NCI-H187 treated with DMSO at 0.1 percent for 48 hours (cell line): ENCODE results near the gene SLC26A9.
"Not testable (repeated sequence)": the region's sequence is repeated elsewhere in the genome, so short reads cannot be mapped to it uniquely, and the experiment has no call there.

Experiments
- DNase-seq: peaks from one replicate; lab custom pipeline; 2025; lab: John Stamatoyannopoulos, UW

SLC26A9 gene

GRCh38 chr1:205889706-205890105 lies 53.5 kb downstream of the SLC26A9 start:
- DNase-seq, result not testable (repeated sequence)

GRCh38 chr1:205889006-205889405 lies 54.2 kb downstream of the SLC26A9 start:
- DNase-seq, result not testable (repeated sequence)

GRCh38 chr1:205883792-205884191 lies 59.5 kb downstream of the SLC26A9 start:
- no peak for DNase-seq

GRCh38 chr1:205880923-205881322 lies 62.3 kb downstream of the SLC26A9 start:
- DNase-seq, result no peak

- no peak for DNase-seq
Observed at GRCh38 chr1:205879974-205880373, 63.3 kb downstream of the SLC26A9 start.

- DNase-seq, result no peak
Observed at GRCh38 chr1:205878026-205878425, 65.2 kb downstream of the SLC26A9 start.

- not testable (repeated sequence) for DNase-seq
Observed at GRCh38 chr1:205873148-205873547, 70.1 kb downstream of the SLC26A9 start.

- no peak for DNase-seq
Observed at GRCh38 chr1:205870236-205870635, 73.0 kb downstream of the SLC26A9 start.
